K562 (cell line): ENCODE results near the gene PIK3CG. TPM values are rescaled to one million over a fixed set of nuclear protein-coding genes. Genes with fewer than 3 reads are reported as not detected.

Experiments used
- CEBPB ChIP-seq: fragments of 450-650 bp; IDR thresholded peaks from 2 replicates; pipeline ENCODE4 v1.6.1; 2016; ENCODE audit warnings: missing genetic modification characterization, missing compliant biosample characterization
- CEBPG ChIP-seq, 3 experiments: fragments of 200-800 bp in 1 of 3; sonication (Bioruptor generic) in 1 of 3; sonication (generic) in 1 of 3; formaldehyde crosslinking in 1 of 3; IDR thresholded peaks in 2 of 3; conservative IDR thresholded peaks in 1 of 3; 2 replicates each; pipeline versions ENCODE4 v1.6.1 to v1.8.0; 2016 to 2022; ENCODE audit warnings: missing compliant biosample characterization in 2 of 3, missing genetic modification characterization in 2 of 3, mild to moderate bottlenecking in 1 of 3, missing genetic modification reagents in 1 of 3
- CHD4 ChIP-seq: fragments of 200-600 bp; sonication (generic); IDR thresholded peaks from 3 replicates; pipeline ENCODE4 v1.6.1; 2012; ENCODE audit warnings: low read depth, mild to moderate bottlenecking, mixed read lengths, low read length, inconsistent platforms; ENCODE audit not compliant: insufficient read depth, insufficient replicate concordance, poor library complexity, severe bottlenecking
- E4F1 ChIP-seq: fragments of 250-450 bp; sonication (Bioruptor Pico); IDR thresholded peaks from 2 replicates; pipeline ENCODE4 v1.5.0; 2021; ENCODE audit warnings: mild to moderate bottlenecking, borderline replicate concordance
- ELK1 ChIP-seq: sonication (generic); formaldehyde crosslinking; IDR thresholded peaks from 2 replicates; pipeline ENCODE4 v1.8.1; 2022; ENCODE audit warnings: missing genetic modification reagents
- FOXA3 ChIP-seq, 2 experiments: fragments of 450-650 bp in 1 of 2; sonication (generic) in 1 of 2; formaldehyde crosslinking; IDR thresholded peaks in 1 of 2; conservative IDR thresholded peaks in 1 of 2; 2 replicates each; pipeline versions ENCODE4 v1.4.0 to v1.8.0; 2020 to 2022; ENCODE audit warnings: mild to moderate bottlenecking in 2 of 2, missing genetic modification reagents in 1 of 2
- FOXM1 ChIP-seq, 2 experiments: fragments of 450-650 bp in 1 of 2; sonication (generic) in 1 of 2; formaldehyde crosslinking in 1 of 2; IDR thresholded peaks; 2 replicates each; pipeline versions ENCODE4 v1.6.1 to v1.9.0; 2017 to 2022; ENCODE audit warnings: low read depth in 2 of 2, mild to moderate bottlenecking in 2 of 2, missing genetic modification reagents in 1 of 2, moderate library complexity in 1 of 2
- HDAC6 ChIP-seq: IDR thresholded peaks from 2 replicates; pipeline ENCODE4 v1.6.1; 2012; ENCODE audit warnings: low read depth, mild to moderate bottlenecking, control low read depth, inconsistent platforms, low read length, moderate library complexity
- MXI1 ChIP-seq: IDR thresholded peaks from 2 replicates; pipeline ENCODE4 v1.6.1; 2011; ENCODE audit warnings: low read depth, mild to moderate bottlenecking, improper control_type of control experiment, low read length
- SMARCE1 ChIP-seq: fragments of 450-650 bp; IDR thresholded peaks from 2 replicates; pipeline ENCODE4 v1.7.1; 2016; ENCODE audit warnings: mild to moderate bottlenecking
- TBL1XR1 ChIP-seq, 2 experiments: IDR thresholded peaks; 2 replicates each; pipeline ENCODE4 v1.6.1; 2012; ENCODE audit warnings: improper control_type of control experiment in 2 of 2, low read length in 2 of 2, mild to moderate bottlenecking in 1 of 2
- TEAD1 ChIP-seq, 2 experiments: fragments of 450-650 bp in 1 of 2; sonication (generic) in 1 of 2; formaldehyde crosslinking; IDR thresholded peaks; 2 replicates each; pipeline versions ENCODE4 v1.4.0 to v1.8.0; 2020 to 2022; ENCODE audit warnings: mild to moderate bottlenecking in 2 of 2, missing genetic modification reagents in 1 of 2
- THRB ChIP-seq: fragments of 450-650 bp; formaldehyde crosslinking; conservative IDR thresholded peaks from 2 replicates; pipeline ENCODE4 v1.4.0; 2022; ENCODE audit warnings: mild to moderate bottlenecking, missing genetic modification characterization
- ZNF121 ChIP-seq: sonication (generic); formaldehyde crosslinking; conservative IDR thresholded peaks from 2 replicates; pipeline ENCODE4 v1.8.0; 2022; ENCODE audit warnings: missing genetic modification reagents
- ZNF217 ChIP-seq: sonication (generic); formaldehyde crosslinking; IDR thresholded peaks from 2 replicates; pipeline ENCODE4 v1.8.0; 2022; ENCODE audit warnings: mild to moderate bottlenecking, missing genetic modification reagents
- ZNF316 ChIP-seq: fragments of 450-650 bp; IDR thresholded peaks from 2 replicates; pipeline ENCODE4 v1.6.1; 2016
- ZNF655 ChIP-seq: fragments of 250-450 bp; sonication (Bioruptor Pico); IDR thresholded peaks from 2 replicates; pipeline ENCODE4 v1.5.0; 2021
- ZNF717 ChIP-seq: fragments of 250-450 bp; sonication (Bioruptor Pico); IDR thresholded peaks from 2 replicates; pipeline ENCODE4 v1.5.0; 2021
- polyA plus RNA-seq, 8 experiments: library from polyadenylated mRNA; depleted of rRNA in 4 of 8; stranded (reverse) in 5 of 8; unstranded in 3 of 8; fragments of >200 nt; fragmentation: Nextera tagmentation in 2 of 8; fragmentation: Illumina TruSeq in 1 of 8; extraction: Ambion mirVana in 2 of 8; extraction: Trizol in 1 of 8; gene quantifications; 2 replicates each; pipeline versions ENCODE4 v1.2.1 to v1.2.3, GENCODE V29; 2011 to 2014; ENCODE audit warnings: inconsistent platforms in 1 of 8, missing spikeins in 1 of 8
- total RNA-seq, 7 experiments: library from RNA; depleted of rRNA in 6 of 7; stranded (reverse); fragments of >200 nt in 6 of 7; fragmentation: Illumina TruSeq in 2 of 7; extraction: Trizol in 2 of 7; gene quantifications; 2 replicates each; pipeline versions ENCODE4 v1.2.1 to v1.2.3, GENCODE V29; 2011 to 2021; ENCODE audit warnings: low replicate concordance in 1 of 7

The PIK3CG gene
- total and polyA plus RNA-seq, 9 of the 15 experiments (the other 6 are each of a cell fraction or from before 2014, with no cell fraction given) = 5.3 to 42.5 (median 29.0) TPM

GRCh38 chr7:106865130-106866041, at the start of gene PIK3CG (continued):
- TF ChIP-seq THRB (CRISPR knock-in tag) = no peak
- TF ChIP-seq CHD4 = peak; percentile 52
- no peak for TF ChIP-seq TEAD1 (CRISPR knock-in tag; IDR thresholded peaks at IDR 0.05)
- TF ChIP-seq FOXA3 (CRISPR knock-in tag; conservative IDR thresholded peaks at IDR 0.05 in 1 of 2, IDR thresholded peaks at IDR 0.05 in 1 of 2) = 0 out of 4 replicates have a peak, but pooled peaks of 1 of the 2 experiments have one; percentile 3
- TF ChIP-seq ELK1 = no peak
- TF ChIP-seq HDAC6 = no peak
- no peak for TF ChIP-seq CEBPG (CRISPR knock-in tag; IDR thresholded peaks at IDR 0.05)
- TF ChIP-seq CEBPG (tag; conservative IDR thresholded peaks at IDR 0.05 in 1 of 2, IDR thresholded peaks at IDR 0.05 in 1 of 2) = no peak
- TF ChIP-seq ZNF717 (CRISPR knock-in tag) = no peak
- no peak for TF ChIP-seq MXI1
- no peak for TF ChIP-seq ZNF655 (CRISPR knock-in tag)
- TF ChIP-seq ZNF316 = no peak
- peak; percentile 82 for TF ChIP-seq FOXM1 (IDR thresholded peaks at IDR 0.05; ENCODE audit: low read depth)
- TF ChIP-seq FOXM1 (CRISPR knock-in tag; IDR thresholded peaks at IDR 0.05; ENCODE audit: low read depth) = no peak
- TF ChIP-seq ZNF121 (CRISPR knock-in tag) = no peak
- peak in 1 of 2 experiments; percentile 47; a peak in 2 of 4 replicates for TF ChIP-seq TBL1XR1 (IDR thresholded peaks at IDR 0.05; ENCODE audit: low read length in 2 of 2)
- TF ChIP-seq SMARCE1 = peak; percentile 79
- TF ChIP-seq E4F1 (CRISPR knock-in tag) = no peak
- TF ChIP-seq ZNF217 = no peak
- peak; percentile 29; the same call in 1 of the 2 replicates for TF ChIP-seq CEBPB (tag)
